Peyer's patch (tissue), 4 donors: ENCODE measurements around the gene ITSN1.

Experiments used
- CTCF ChIP-seq, 6 experiments: fragments of 450-650 bp in 4 of 6; fragments of 200-600 bp in 2 of 6; sonication (generic) in 1 of 6; IDR thresholded peaks; one replicate each; pipeline ENCODE4 v1.5.1; 2017 to 2019; ENCODE audit warnings: antibody characterized with exemption in 6 of 6, mild to moderate bottlenecking in 3 of 6, moderate library complexity in 1 of 6
- POLR2A ChIP-seq, 2 donors: fragments of 450-650 bp; IDR thresholded peaks; one replicate each; pipeline ENCODE4 v1.5.1; 2017; ENCODE audit warnings: antibody characterized with exemption in 2 of 2, mild to moderate bottlenecking in 2 of 2, moderate library complexity in 2 of 2

- no peak for TF ChIP-seq POLR2A (IDR thresholded peaks at IDR 0.05)
- TF ChIP-seq CTCF (IDR thresholded peaks at IDR 0.05), result no peak
Observed at GRCh38 chr21:33687634-33688033, 45.3 kb downstream of the ITSN1 start.
